Tibial nerve (tissue), 4 donors: ENCODE measurements around the gene COL8A1. TPM values are rescaled to one million over a fixed set of nuclear protein-coding genes. Genes with fewer than 3 reads are reported as not detected.

Experiments
- DNase-seq, 2 donors: peaks; one replicate each; pipeline ENCODE4 v3.0.0-alpha.2; 2019; ENCODE audit warnings: low spot score in 2 of 2
- H3K27ac ChIP-seq, 4 donors: fragments of 200-600 bp; sonication (generic) in 3 of 4; one replicate each; pipeline ENCODE4 v1.5.1; 2017 to 2019; ENCODE audit warnings: mild to moderate bottlenecking in 1 of 4
- H3K27me3 ChIP-seq, 2 donors: fragments of 200-600 bp; sonication (generic) in 1 of 2; one replicate each; pipeline versions ENCODE4 v1.5.1 to v1.6.0; 2017 to 2019
- H3K36me3 ChIP-seq, 3 donors: fragments of 200-600 bp; sonication (generic); one replicate each; pipeline ENCODE4 v1.5.1; 2018 to 2019
- H3K4me1 ChIP-seq, 4 donors: fragments of 200-600 bp; sonication (generic) in 3 of 4; one replicate each; pipeline ENCODE4 v1.5.1; 2017 to 2019
- H3K4me3 ChIP-seq, 4 donors: fragments of 200-600 bp; sonication (generic) in 3 of 4; one replicate each; pipeline ENCODE4 v1.5.1; 2017 to 2019; ENCODE audit warnings: mild to moderate bottlenecking in 1 of 4, moderate library complexity in 1 of 4
- H3K9me3 ChIP-seq, 4 donors: fragments of 200-600 bp; sonication (generic) in 3 of 4; one replicate each; pipeline ENCODE4 v1.5.1; 2017 to 2019
- CTCF ChIP-seq, 5 experiments: fragments of 200-600 bp in 3 of 5; fragments of 450-650 bp in 2 of 5; sonication (generic) in 3 of 5; IDR thresholded peaks; one replicate each; pipeline ENCODE4 v1.5.1; 2016 to 2019; ENCODE audit warnings: antibody characterized with exemption in 5 of 5, mild to moderate bottlenecking in 3 of 5, moderate library complexity in 2 of 5
- EP300 ChIP-seq, 2 donors: sonication (generic); formaldehyde crosslinking; IDR thresholded peaks; one replicate each; pipeline ENCODE4 v1.6.1; 2017; ENCODE audit warnings: antibody characterized with exemption in 2 of 2, mild to moderate bottlenecking in 1 of 2
- POLR2A ChIP-seq, 2 donors: fragments of 450-650 bp; IDR thresholded peaks; one replicate each; pipeline ENCODE4 v1.6.1; 2017; ENCODE audit warnings: antibody characterized with exemption in 2 of 2, mild to moderate bottlenecking in 2 of 2, moderate library complexity in 2 of 2
- WGBS, 2 donors: methylation state at CpG; one replicate each; pipeline ENCODE4 v1.1.5; 2018; 5-methylcytosine and 5-hydroxymethylcytosine counted together
- total RNA-seq, 4 donors: library from RNA; depleted of rRNA; stranded (reverse); fragments of >200 nt; gene quantifications; one replicate each; pipeline ENCODE4 v1.1.0, GENCODE V29; 2016

Gene COL8A1
- total RNA-seq, 4 donors from 2014 or later, result 144 to 217 (median 177) TPM

- H3K4me1 ChIP-seq, result peaks cover 0 to 64% (median 25%) of the 10 kb centered on the region in 4 donors
- H3K36me3 ChIP-seq, result no peaks in the 10 kb centered on the region
- TF ChIP-seq POLR2A (IDR thresholded peaks at IDR 0.05) (peak in 1 of 2 donors; percentile 5), EP300 (IDR thresholded peaks at IDR 0.05) (peak in 1 of 2 donors; percentile 40), CTCF (IDR thresholded peaks at IDR 0.05) (no peak)
- no peak for DNase-seq
- H3K27ac ChIP-seq, result peak overlapping the region; percentile 11 to 85 (median 54)
- no peak overlapping the region for H3K4me3 ChIP-seq
- 43 to 49% methylated on average over 6 of the region's 6 CpGs for WGBS, 2 donors
- no peaks in the 10 kb centered on the region for H3K27me3 ChIP-seq
- no peaks in the 10 kb centered on the region for H3K9me3 ChIP-seq
Measured at GRCh38 chr3:99659032-99659431, 20.6 kb downstream of the COL8A1 start.

- TF ChIP-seq POLR2A (IDR thresholded peaks at IDR 0.05) (peak in 1 of 2 donors; percentile 38), EP300 (IDR thresholded peaks at IDR 0.05) (peak; percentile 67 to 90), CTCF (IDR thresholded peaks at IDR 0.05) (no peak)
- peak overlapping the region in 3 of 4 donors; percentile 19 to 85 (median 79) for H3K27ac ChIP-seq
- WGBS, 2 donors, result 55 to 60% methylated on average over 4 of the region's 4 CpGs
Measured at GRCh38 chr3:99659951-99660350, 21.6 kb downstream of the COL8A1 start.

GRCh38 chr3:99662838-99663570 lies 24.6 kb downstream of the COL8A1 start:
- H3K27me3 ChIP-seq, result no peaks in the 10 kb centered on the region
- no peak for TF ChIP-seq POLR2A (IDR thresholded peaks at IDR 0.05)
- no peak for TF ChIP-seq CTCF (IDR thresholded peaks at IDR 0.05)
- TF ChIP-seq EP300 (IDR thresholded peaks at IDR 0.05), result no peak
- peak overlapping the region in 2 of 4 donors; percentile 45 to 60 for H3K27ac ChIP-seq
- no peak overlapping the region for H3K4me3 ChIP-seq
- H3K9me3 ChIP-seq, result no peaks in the 10 kb centered on the region
- H3K4me1 ChIP-seq, result peaks cover 0 to 72% (median 26%) of the 10 kb centered on the region in 4 donors
- no peak for DNase-seq
- H3K36me3 ChIP-seq, result no peaks in the 10 kb centered on the region
- 62% methylated on average over 10 of the region's 10 CpGs for WGBS, 2 donors

More at GRCh38 chr3:99659951-99660350, 21.6 kb downstream of the COL8A1 start:
- Histone ChIP-seq H3K27me3 (no peaks in the 10 kb centered on the region), H3K4me1 (peaks cover 0 to 68% (median 29%) of the 10 kb centered on the region in 4 donors), H3K9me3 (no peaks in the 10 kb centered on the region), H3K4me3 (no peak overlapping the region), H3K36me3 (no peaks in the 10 kb centered on the region)
- DNase-seq, result peak in 1 of 2 donors; percentile 55

GRCh38 chr3:99663977-99664376 lies 25.6 kb downstream of the COL8A1 start:
- Histone ChIP-seq H3K9me3 (no peaks in the 10 kb centered on the region), H3K27ac (peak overlapping the region in 2 of 4 donors; percentile 45 to 60), H3K4me3 (no peak overlapping the region), H3K4me1 (peaks cover 0 to 71% (median 20%) of the 10 kb centered on the region in 4 donors), H3K27me3 (no peaks in the 10 kb centered on the region), H3K36me3 (no peaks in the 10 kb centered on the region)
- TF ChIP-seq CTCF (IDR thresholded peaks at IDR 0.05) (no peak), EP300 (IDR thresholded peaks at IDR 0.05) (no peak), POLR2A (IDR thresholded peaks at IDR 0.05) (no peak)
- DNase-seq, result no peak
- WGBS, 2 donors, result 33 to 54% methylated on average over 1 of the region's 1 CpG

- 100% methylated on average over 1 of the region's 1 CpG for WGBS, 2 donors
- Histone ChIP-seq H3K4me3 (no peak overlapping the region), H3K27ac (peak overlapping the region in 2 of 4 donors; percentile 45 to 60), H3K27me3 (no peaks in the 10 kb centered on the region), H3K4me1 (peaks cover 0 to 71% (median 15%) of the 10 kb centered on the region in 4 donors), H3K9me3 (no peaks in the 10 kb centered on the region), H3K36me3 (no peaks in the 10 kb centered on the region)
- TF ChIP-seq POLR2A (IDR thresholded peaks at IDR 0.05), result no peak
- TF ChIP-seq CTCF (IDR thresholded peaks at IDR 0.05), result no peak
- TF ChIP-seq EP300 (IDR thresholded peaks at IDR 0.05), result no peak
- no peak for DNase-seq
Measured at GRCh38 chr3:99665017-99665416, 26.6 kb downstream of the COL8A1 start.
